H1 (cell line): ENCODE results near the gene ATP11A.
"Not testable (repeated sequence)": the region's sequence is repeated elsewhere in the genome, so short reads cannot be mapped to it uniquely, and the experiment has no call there.

Experiments used
- CREB1 ChIP-seq: IDR thresholded peaks from 2 replicates; pipeline ENCODE4 v1.6.1; 2012; ENCODE audit warnings: inconsistent platforms
- HDAC2 ChIP-seq, 2 experiments: fragments of 300-600 bp in 1 of 2; sonication (generic) in 1 of 2; IDR thresholded peaks; 2 replicates each; pipeline ENCODE4 v1.6.1; 2011 to 2012; ENCODE audit warnings: low read depth in 2 of 2, low read length in 2 of 2, mild to moderate bottlenecking in 2 of 2, moderate library complexity in 2 of 2, borderline replicate concordance in 1 of 2, inconsistent platforms in 1 of 2
- RFX5 ChIP-seq: IDR thresholded peaks from 2 replicates; pipeline ENCODE4 v1.6.1; 2011; ENCODE audit warnings: low read depth, low read length, improper control_type of control experiment, borderline replicate concordance
- SIRT6 ChIP-seq: IDR thresholded peaks from one replicate; pipeline ENCODE4 v1.7.1; 2012; ENCODE audit warnings: low read length, inconsistent platforms

GRCh38 chr13:112872657-112873631 is 183.1 kb downstream of the ATP11A start:
- not testable (repeated sequence) for TF ChIP-seq HDAC2 (IDR thresholded peaks at IDR 0.05; ENCODE audit: borderline replicate concordance in 1 of 2, low read depth in 2 of 2, low read length in 2 of 2); SIRT6; RFX5; CREB1
